ENCODE data around the gene NPTX1. TPM values are rescaled to one million over a fixed set of nuclear protein-coding genes. Genes with fewer than 3 reads are reported as not detected.

NPTX1 gene
- total and polyA plus RNA-seq, 7 donors, result 0.25 to 1.3 (median 0.67) TPM

GRCh38 chr17:80455336-80455710, 21.1 kb downstream of the NPTX1 start:
- peak; percentile 40 to 61 (median 50) for ATAC-seq
- no peak for TF ChIP-seq CTCF (IDR thresholded peaks at IDR 0.05)
- peak overlapping the region; percentile 79 for H3K4me3 ChIP-seq
- no peaks in the 10 kb centered on the region for H3K36me3 ChIP-seq (ENCODE audit: insufficient read depth in 1 of 2, low read depth in 1 of 2)
- H3K27me3 ChIP-seq (ENCODE audit: insufficient read depth in 3 of 3, low read length in 2 of 3), result no peaks in the 10 kb centered on the region
- 1 to 6% (median 2%) methylated on average over 20 of the region's 20 CpGs for WGBS, 3 donors
- peaks cover 36% of the 10 kb centered on the region for H3K4me1 ChIP-seq
- intact Hi-C loops (cut with DNase I), result loop anchor here in 1 of 2 donors (2.0 kb wide), 1 partner anchor 377 kb away; no protein-coding TSS in a partner anchor
- peak; percentile 71 to 82 for DNase-seq
- H3K27ac ChIP-seq, result peak overlapping the region; percentile 98
- no peaks in the 10 kb centered on the region for H3K9me3 ChIP-seq

GRCh38 chr17:80454557-80455335, 21.7 kb downstream of the NPTX1 start:
- Histone ChIP-seq H3K27me3 (ENCODE audit: insufficient read depth in 3 of 3, low read length in 2 of 3) (no peaks in the 10 kb centered on the region), H3K36me3 (ENCODE audit: insufficient read depth in 1 of 2, low read depth in 1 of 2) (no peaks in the 10 kb centered on the region), H3K27ac (peak overlapping the region; percentile 98), H3K4me3 (peak overlapping the region; percentile 79), H3K9me3 (no peaks in the 10 kb centered on the region), H3K4me1 (peaks cover 30% of the 10 kb centered on the region)
- WGBS, 3 donors, result 0 to 1% (median 0%) methylated on average over 56 to 88 of the region's 88 CpGs
- TF ChIP-seq CTCF (IDR thresholded peaks at IDR 0.05), result no peak
- ATAC-seq (peak; percentile 88 to 90 (median 89)), DNase-seq (peak; percentile 97 to 99)
- intact Hi-C loops (cut with DNase I), result loop anchor here in 1 of 2 donors (2.0 kb wide), 1 partner anchor 378 kb away; no protein-coding TSS in a partner anchor

GRCh38 chr17:80453998-80454556, 22.3 kb downstream of the NPTX1 start:
- Histone ChIP-seq H3K27me3 (ENCODE audit: insufficient read depth in 3 of 3, low read length in 2 of 3) (no peaks in the 10 kb centered on the region), H3K4me1 (peaks cover 29% of the 10 kb centered on the region), H3K36me3 (ENCODE audit: insufficient read depth in 1 of 2, low read depth in 1 of 2) (no peaks in the 10 kb centered on the region), H3K27ac (peak overlapping the region; percentile 98), H3K9me3 (no peaks in the 10 kb centered on the region), H3K4me3 (peak overlapping the region; percentile 79)
- ATAC-seq (peak in 1 of 4 donors; percentile 20), DNase-seq (peak; percentile 43 to 55)
- WGBS, 3 donors, result 30 to 32% (median 31%) methylated on average over 36 of the region's 36 CpGs
- no peak for TF ChIP-seq CTCF (IDR thresholded peaks at IDR 0.05)
- intact Hi-C loops (cut with DNase I), result loop anchor here in 1 of 2 donors (2.0 kb wide), 1 partner anchor 379 kb away; no protein-coding TSS in a partner anchor

DNA sequence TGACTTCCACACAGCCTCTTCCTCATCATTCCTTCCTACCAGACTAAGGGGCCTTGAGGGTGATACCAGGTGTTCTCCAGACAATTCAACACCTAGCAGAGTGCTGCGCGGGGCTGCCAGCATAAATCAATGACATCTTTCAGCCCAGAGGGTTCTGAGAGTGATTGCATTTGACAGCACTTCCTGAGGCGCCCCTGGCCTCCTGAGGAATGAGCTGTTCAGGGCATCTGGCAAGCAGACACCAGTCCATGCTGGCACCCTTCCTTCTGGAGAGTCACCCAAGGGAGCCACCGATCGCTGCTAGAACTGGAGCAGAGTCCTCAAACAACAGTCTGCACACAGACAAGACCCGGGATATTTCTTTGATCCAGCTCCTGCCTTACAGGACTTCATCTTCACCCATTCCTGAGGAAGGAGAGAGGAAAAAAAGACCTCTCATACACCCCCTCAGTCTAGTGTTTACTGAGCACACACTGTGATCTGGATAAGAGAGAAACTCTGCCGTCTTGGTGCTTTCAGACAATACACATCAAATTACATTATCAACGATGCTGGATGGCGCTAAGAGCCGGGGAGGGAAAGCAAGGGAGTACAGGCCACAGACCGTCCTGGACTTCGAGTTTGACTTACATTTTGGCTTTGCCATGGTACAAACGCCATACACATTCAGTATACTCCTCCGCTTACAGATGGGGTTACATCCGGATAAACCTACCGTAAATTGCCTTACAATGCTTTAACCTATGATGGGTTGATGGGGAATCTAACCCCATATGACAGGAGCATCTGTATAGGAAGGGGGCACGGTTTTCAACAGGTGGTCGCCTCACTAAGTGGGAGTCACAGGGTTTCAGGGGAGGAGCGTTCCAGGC, 23.0 kb downstream of the NPTX1 start:
- TF ChIP-seq CTCF (IDR thresholded peaks at IDR 0.05), result no peak
- no peaks in the 10 kb centered on the region for H3K36me3 ChIP-seq (ENCODE audit: insufficient read depth in 1 of 2, low read depth in 1 of 2)
- DNase-seq, result peak in 1 of 2 donors; percentile 33
- no peak for ATAC-seq
- peaks cover 29% of the 10 kb centered on the region for H3K4me1 ChIP-seq
- 62 to 81% (median 63%) methylated on average over 19 of the region's 19 CpGs for WGBS, 3 donors
- no peaks in the 10 kb centered on the region for H3K27me3 ChIP-seq (ENCODE audit: insufficient read depth in 3 of 3, low read length in 2 of 3)
- intact Hi-C loops (cut with DNase I), result no loop called here
- H3K4me3 ChIP-seq, result peak overlapping the region; percentile 79
- peak overlapping the region; percentile 98 for H3K27ac ChIP-seq
- H3K9me3 ChIP-seq, result no peaks in the 10 kb centered on the region

Measured in psoas muscle (tissue), 8 donors.